ENCODE measurements around the gene VENTX.

VENTX gene

DNA sequence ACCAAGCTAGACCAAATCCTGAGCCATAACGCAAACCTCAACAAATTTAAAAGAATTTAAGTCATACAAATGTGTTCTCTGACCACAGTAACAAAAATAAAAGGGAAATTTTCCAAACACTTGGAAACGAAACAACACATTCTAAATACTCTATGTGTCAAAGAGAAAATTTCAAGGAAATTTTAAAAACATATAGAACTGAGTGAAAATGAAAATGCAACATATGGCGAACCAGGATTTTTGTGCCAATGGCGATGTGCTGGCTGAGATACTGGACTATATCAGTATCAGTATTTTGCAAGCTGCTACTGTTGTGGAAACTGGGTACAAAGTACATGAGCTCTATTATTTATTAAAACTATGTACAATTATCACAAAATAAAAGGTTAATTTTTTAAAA is 43.5 kb upstream of the VENTX start:
- H3K4me3 ChIP-seq (ENCODE audit: low read depth, low read length): no peak overlapping the region
- TF ChIP-seq, protein P1, sequence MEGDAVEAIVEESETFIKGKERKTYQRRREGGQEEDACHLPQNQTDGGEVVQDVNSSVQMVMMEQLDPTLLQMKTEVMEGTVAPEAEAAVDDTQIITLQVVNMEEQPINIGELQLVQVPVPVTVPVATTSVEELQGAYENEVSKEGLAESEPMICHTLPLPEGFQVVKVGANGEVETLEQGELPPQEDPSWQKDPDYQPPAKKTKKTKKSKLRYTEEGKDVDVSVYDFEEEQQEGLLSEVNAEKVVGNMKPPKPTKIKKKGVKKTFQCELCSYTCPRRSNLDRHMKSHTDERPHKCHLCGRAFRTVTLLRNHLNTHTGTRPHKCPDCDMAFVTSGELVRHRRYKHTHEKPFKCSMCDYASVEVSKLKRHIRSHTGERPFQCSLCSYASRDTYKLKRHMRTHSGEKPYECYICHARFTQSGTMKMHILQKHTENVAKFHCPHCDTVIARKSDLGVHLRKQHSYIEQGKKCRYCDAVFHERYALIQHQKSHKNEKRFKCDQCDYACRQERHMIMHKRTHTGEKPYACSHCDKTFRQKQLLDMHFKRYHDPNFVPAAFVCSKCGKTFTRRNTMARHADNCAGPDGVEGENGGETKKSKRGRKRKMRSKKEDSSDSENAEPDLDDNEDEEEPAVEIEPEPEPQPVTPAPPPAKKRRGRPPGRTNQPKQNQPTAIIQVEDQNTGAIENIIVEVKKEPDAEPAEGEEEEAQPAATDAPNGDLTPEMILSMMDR (IDR thresholded peaks at IDR 0.05; ENCODE audit: borderline replicate concordance, insufficient read depth, low read depth, low read length): no peak

DNA sequence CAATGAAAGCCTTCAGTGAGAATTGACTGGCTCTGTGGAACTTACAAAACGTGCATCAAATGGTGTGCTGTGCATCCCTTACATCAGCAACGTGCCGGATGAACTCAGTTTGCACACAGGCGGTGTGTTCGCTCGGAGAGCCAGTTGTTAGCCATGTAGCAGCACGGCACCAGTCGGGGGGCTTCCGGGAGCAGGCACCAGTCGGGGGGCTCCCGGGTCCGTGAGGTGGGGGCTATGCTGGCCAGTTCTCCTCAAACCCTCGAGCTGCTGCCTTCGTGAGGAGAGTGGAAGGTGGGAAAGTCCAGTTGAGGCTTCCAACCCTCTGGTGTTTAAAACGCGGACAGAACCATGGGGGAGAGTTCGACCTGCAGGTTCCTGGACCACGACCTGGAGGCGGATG is 42.6 kb upstream of the VENTX start:
- TF ChIP-seq, protein P1 (IDR thresholded peaks at IDR 0.05; ENCODE audit: borderline replicate concordance, insufficient read depth, low read depth, low read length): no peak
- no peak overlapping the region for H3K4me3 ChIP-seq (ENCODE audit: low read depth, low read length)

DNA sequence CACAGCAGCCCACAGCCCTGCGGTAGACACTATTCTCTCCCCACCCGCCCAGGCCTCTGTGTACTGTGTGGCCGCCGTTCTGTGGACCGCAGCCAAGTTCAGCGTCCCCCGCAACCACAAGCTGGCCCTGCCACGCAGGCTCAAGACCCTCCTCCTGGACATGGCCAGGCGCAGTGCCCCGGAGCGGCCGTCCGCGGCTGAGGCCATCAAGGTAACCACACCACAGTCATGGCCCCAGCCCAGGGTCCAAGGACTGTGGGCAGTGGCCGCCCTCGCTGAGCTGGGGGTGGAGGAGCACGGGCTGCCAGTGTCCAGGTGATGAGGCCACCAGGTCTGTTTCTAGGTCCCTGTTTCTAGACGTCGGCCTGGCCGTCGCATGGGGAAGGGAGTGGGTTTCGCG is 42.0 kb upstream of the VENTX start:
- no peak overlapping the region for H3K4me3 ChIP-seq (ENCODE audit: low read depth, low read length)
- TF ChIP-seq, protein P1 (IDR thresholded peaks at IDR 0.05; ENCODE audit: borderline replicate concordance, insufficient read depth, low read depth, low read length): no peak

DNA sequence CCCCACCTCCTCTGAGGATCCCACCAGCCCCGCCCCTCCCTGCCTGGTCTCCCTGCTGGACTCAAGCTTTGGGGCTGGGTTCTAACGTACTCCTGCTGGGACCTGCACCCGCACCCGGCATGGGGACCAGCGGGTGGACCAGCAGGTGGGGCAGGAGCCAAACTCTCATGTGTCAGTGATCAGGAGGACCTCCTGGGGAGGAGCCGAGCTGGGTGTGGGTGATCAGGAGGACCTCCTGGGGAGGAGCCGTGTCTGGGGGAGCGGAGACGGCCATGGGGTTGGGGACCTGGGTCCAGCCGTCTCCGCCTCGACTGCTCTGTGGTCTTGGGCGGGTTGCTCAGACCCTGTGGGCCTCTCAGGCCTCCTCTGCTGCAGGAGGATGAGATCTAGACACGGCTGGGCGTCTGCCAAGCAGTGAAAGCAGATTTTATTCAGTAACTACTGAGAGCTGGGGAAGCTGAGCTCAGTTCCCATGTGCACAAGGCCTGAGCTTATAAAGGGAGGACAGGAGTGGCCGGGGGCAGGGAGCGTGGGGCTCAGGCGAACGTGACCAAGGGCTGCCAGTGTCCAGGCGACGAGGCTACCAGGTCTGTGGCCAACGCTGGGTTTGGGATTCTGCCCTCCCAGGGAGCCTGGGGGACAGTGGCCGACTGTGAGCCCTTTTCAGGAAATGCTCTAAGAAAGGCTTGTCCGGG is 41.3 kb upstream of the VENTX start:
- H3K4me3 ChIP-seq (ENCODE audit: low read depth, low read length): no peak overlapping the region
- TF ChIP-seq, protein P1 (IDR thresholded peaks at IDR 0.05; ENCODE audit: borderline replicate concordance, insufficient read depth, low read depth, low read length): no peak

DNA sequence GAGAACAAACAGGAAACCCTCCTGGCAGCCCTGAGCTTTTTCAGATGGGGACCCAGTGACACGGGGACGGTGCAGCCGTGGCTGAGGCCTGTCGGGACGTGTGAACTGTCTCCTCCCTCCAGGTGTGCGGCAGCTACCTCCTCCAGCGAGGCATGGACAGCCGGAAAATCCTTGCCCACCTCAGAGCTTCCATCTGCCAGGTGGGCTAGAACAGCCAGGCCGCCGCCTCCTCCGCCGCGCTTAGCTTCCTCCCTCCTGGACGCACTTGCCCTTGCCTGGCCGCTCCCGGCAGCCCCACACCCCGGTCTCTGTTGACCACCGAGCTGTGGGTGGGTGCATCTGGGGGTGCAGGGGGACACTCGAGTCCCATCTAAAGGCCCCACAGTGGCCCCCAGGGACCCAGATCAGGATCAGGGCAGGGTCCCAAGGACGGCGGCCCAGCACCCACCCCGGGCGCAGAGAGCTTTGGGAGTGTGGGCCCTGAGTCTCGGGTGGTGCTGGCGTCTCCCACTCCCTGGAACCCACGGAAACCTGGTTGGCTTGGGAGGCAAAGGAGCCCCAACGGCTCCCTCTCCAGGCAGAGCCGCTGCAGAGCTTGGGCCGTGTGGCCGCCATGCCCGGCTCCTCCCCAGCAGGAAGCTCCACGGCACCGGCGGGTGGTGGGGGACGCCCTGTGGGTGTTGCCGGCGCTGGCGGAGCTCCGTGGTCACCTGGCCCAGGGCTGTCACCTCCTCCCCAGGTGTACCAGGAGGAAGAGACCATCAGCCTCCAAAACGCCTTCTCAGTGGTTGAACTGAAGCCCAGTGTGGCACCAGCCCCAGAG is 40.5 kb upstream of the VENTX start:
- H3K4me3 ChIP-seq (ENCODE audit: low read depth, low read length): no peak overlapping the region
- TF ChIP-seq, protein P1 (IDR thresholded peaks at IDR 0.05; ENCODE audit: borderline replicate concordance, insufficient read depth, low read depth, low read length): no peak

DNA sequence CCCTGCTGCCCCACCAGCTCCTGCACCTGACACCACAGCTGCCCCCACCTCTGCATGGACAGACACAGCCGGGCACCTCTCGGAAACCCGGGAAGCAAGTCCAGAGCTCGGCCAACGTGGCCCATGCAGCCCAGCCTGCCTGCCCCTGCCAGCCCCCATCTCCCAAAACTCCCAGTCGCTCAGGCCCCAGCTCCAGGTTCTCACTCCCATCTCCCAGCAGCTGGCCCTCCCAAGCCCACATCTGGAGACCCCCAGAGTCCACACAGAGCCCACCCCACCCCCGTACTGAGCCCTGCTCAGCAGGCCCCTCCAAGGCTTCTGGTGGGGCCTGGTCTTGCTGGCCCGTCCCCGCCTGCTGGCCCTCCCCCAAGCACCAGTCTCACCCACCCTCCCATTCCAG is 39.9 kb upstream of the VENTX start:
- no peak overlapping the region for H3K4me3 ChIP-seq (ENCODE audit: low read depth, low read length)
- TF ChIP-seq, protein P1 (IDR thresholded peaks at IDR 0.05; ENCODE audit: borderline replicate concordance, insufficient read depth, low read depth, low read length): no peak

DNA sequence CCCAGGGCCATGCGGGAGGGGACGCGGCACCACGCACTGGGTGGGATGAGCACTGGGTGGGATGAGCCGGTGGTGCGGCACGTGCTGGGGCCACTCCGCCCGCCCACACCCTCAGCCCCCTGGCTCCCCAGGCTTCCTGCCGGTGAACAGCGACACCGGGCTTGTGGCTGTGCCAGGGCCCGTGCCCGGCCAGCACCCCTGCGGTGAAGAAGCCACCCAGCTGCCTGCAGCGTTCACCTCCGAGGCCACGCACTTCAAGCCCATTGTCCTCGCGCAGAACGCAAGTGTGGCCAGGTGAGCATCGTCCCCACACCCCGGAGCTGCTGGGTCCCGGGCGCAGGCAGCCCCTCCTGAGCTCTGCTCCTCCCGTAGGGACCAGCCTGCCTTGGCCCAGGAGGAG is 39.4 kb upstream of the VENTX start:
- no peak overlapping the region for H3K4me3 ChIP-seq (ENCODE audit: low read depth, low read length)
- TF ChIP-seq, protein P1 (IDR thresholded peaks at IDR 0.05; ENCODE audit: borderline replicate concordance, insufficient read depth, low read depth, low read length): no peak

Data from GM12875 (cell line).